ENCODE data around the gene POLR2M. TPM values are rescaled to one million over a fixed set of nuclear protein-coding genes. Genes with fewer than 3 reads are reported as not detected.

The POLR2M gene
- polyA plus RNA-seq, 3 donors = 14.4 to 29.4 (median 26.3) TPM

DNA sequence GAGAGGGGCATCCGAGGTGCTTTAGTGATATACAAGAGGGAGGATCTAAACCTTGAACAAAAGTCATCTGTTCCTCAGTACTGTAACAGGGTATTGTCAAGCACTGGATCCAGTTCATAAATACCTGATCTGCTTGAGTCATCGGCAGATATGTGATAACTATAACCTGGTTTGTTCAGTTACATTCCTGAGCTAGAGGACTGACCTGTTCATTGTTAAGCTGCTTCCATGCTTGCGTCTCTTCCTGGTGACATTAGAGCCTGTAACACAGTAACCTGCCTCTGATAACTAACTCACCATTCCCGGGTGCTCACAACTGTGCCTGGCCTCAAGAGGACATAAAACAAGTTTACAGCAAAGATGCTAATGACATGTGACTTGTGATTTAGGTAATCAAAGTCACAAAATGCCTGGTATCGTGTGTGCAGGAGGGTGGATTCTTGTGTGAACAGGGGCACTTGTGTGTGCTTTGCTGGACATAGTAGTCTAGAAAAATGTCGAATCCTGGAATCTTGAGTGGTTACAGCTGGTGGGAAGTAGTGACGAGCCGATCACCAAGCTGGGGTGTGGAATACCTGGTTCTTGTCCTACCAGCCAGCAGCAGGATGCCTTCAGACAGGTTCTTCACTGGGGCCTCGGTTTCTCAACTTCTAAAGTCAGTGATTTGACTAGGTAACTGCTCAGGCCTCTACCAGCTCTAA is 30.9 kb upstream of the POLR2M start:
- no peak overlapping the region for H3K4me2 ChIP-seq (replicated peaks; ENCODE audit: extremely low read depth, low read length, poor library complexity, severe bottlenecking)

DNA sequence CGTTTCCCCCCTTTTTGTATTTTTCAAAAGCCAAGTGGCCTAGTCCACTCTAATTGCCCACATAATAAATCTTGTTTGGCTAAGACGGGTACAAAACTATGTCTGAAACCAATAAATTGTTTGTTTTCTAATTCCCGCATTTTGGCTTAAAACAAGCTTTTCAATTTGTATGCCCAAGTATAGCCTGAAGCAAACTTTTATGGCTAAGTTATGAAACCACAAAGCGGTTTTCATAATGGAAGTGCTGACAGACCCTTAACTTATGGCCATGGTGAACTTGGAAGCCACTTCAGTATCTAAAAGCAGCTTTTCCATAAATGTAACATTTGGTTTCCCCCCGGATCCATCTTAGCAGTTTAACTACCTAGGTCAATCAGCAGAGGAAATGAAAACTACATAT is 29.9 kb upstream of the POLR2M start:
- Histone ChIP-seq H3K27me3 (ENCODE audit: control insufficient read depth in 2 of 2, insufficient read depth in 2 of 2, low read length in 2 of 2) (no peaks in the 10 kb centered on the region), H3K4me1 (ENCODE audit: control insufficient read depth in 1 of 2, insufficient read depth in 2 of 2, low read length in 2 of 2) (no peaks in the 10 kb centered on the region), H3K9ac (ENCODE audit: insufficient read depth, low read length, poor library complexity, severe bottlenecking) (no peak overlapping the region), H3K79me2 (ENCODE audit: insufficient read depth, low read length) (no peaks in the 10 kb centered on the region), H3K4me2 (replicated peaks; ENCODE audit: extremely low read depth, low read length, poor library complexity, severe bottlenecking) (no peak overlapping the region), H4K20me1 (ENCODE audit: insufficient read depth, low read length) (no peaks in the 10 kb centered on the region), H3K36me3 (replicated peaks in 1 of 2; ENCODE audit: control insufficient read depth in 1 of 2, insufficient read depth in 2 of 2, low read length in 2 of 2) (no peaks in the 10 kb centered on the region), H3K27ac (ENCODE audit: low read depth in 1 of 2, low read length in 2 of 2) (no peak overlapping the region), H3K9me3 (replicated peaks in 1 of 2; ENCODE audit: control insufficient read depth in 1 of 2, insufficient read depth in 1 of 2, low read length in 2 of 2) (no peaks in the 10 kb centered on the region), H2AFZ (ENCODE audit: insufficient read depth, low read depth, low read length, poor library complexity, severe bottlenecking) (no peak overlapping the region), H3K4me3 (replicated peaks in 1 of 3; ENCODE audit: low read depth in 2 of 3, low read length in 3 of 3) (no peak overlapping the region)
- H3K9me3 Mint-ChIP-seq = no peaks in the 10 kb centered on the region
- H3K4me3 Mint-ChIP-seq = no peak overlapping the region
- H3K27me3 Mint-ChIP-seq (ENCODE audit: low read depth in 3 of 3) = peaks cover 6 to 9% (median 6%) of the 10 kb centered on the region in 3 donors
- peaks cover 3% of the 10 kb centered on the region for H3K4me1 Mint-ChIP-seq
- TF ChIP-seq, protein P1, sequence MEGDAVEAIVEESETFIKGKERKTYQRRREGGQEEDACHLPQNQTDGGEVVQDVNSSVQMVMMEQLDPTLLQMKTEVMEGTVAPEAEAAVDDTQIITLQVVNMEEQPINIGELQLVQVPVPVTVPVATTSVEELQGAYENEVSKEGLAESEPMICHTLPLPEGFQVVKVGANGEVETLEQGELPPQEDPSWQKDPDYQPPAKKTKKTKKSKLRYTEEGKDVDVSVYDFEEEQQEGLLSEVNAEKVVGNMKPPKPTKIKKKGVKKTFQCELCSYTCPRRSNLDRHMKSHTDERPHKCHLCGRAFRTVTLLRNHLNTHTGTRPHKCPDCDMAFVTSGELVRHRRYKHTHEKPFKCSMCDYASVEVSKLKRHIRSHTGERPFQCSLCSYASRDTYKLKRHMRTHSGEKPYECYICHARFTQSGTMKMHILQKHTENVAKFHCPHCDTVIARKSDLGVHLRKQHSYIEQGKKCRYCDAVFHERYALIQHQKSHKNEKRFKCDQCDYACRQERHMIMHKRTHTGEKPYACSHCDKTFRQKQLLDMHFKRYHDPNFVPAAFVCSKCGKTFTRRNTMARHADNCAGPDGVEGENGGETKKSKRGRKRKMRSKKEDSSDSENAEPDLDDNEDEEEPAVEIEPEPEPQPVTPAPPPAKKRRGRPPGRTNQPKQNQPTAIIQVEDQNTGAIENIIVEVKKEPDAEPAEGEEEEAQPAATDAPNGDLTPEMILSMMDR (IDR thresholded peaks at IDR 0.05) = no peak
- intact Hi-C loops (cut with micrococcal nuclease) = no loop called here
- no peaks in the 10 kb centered on the region for H3K36me3 Mint-ChIP-seq
- no peak overlapping the region for H3K27ac Mint-ChIP-seq
- DNase-seq = no peak
- WGBS (ENCODE audit: insufficient coverage) = 92% methylated on average over 3 of the region's 5 CpGs

More for the DNA sequence above, 30.9 kb upstream of the POLR2M start:
- no peaks in the 10 kb centered on the region for H3K9me3 Mint-ChIP-seq
- no peak overlapping the region for H2AFZ ChIP-seq (ENCODE audit: insufficient read depth, low read depth, low read length, poor library complexity, severe bottlenecking)
- TF ChIP-seq, protein P1 (IDR thresholded peaks at IDR 0.05) = no peak
- intact Hi-C loops (cut with micrococcal nuclease) = no loop called here
- H3K36me3 Mint-ChIP-seq = no peaks in the 10 kb centered on the region
- H4K20me1 ChIP-seq (ENCODE audit: insufficient read depth, low read length) = no peaks in the 10 kb centered on the region
- H3K4me3 ChIP-seq (replicated peaks in 1 of 3; ENCODE audit: low read depth in 2 of 3, low read length in 3 of 3) = no peak overlapping the region
- WGBS (ENCODE audit: insufficient coverage) = 94% methylated on average over 7 of the region's 9 CpGs
- H3K36me3 ChIP-seq (replicated peaks in 1 of 2; ENCODE audit: control insufficient read depth in 1 of 2, insufficient read depth in 2 of 2, low read length in 2 of 2) = no peaks in the 10 kb centered on the region
- no peak for DNase-seq
- H3K27me3 Mint-ChIP-seq (ENCODE audit: low read depth in 3 of 3) = peaks cover 3 to 9% (median 6%) of the 10 kb centered on the region in 3 donors
- no peak overlapping the region for H3K27ac Mint-ChIP-seq
- H3K4me3 Mint-ChIP-seq = no peak overlapping the region
- no peaks in the 10 kb centered on the region for H3K27me3 ChIP-seq (ENCODE audit: control insufficient read depth in 2 of 2, insufficient read depth in 2 of 2, low read length in 2 of 2)
- H3K79me2 ChIP-seq (ENCODE audit: insufficient read depth, low read length) = no peaks in the 10 kb centered on the region
- no peak overlapping the region for H3K27ac ChIP-seq (ENCODE audit: low read depth in 1 of 2, low read length in 2 of 2)
- peaks cover 3% of the 10 kb centered on the region for H3K4me1 Mint-ChIP-seq
- no peak overlapping the region for H3K9ac ChIP-seq (ENCODE audit: insufficient read depth, low read length, poor library complexity, severe bottlenecking)
- no peaks in the 10 kb centered on the region for H3K9me3 ChIP-seq (replicated peaks in 1 of 2; ENCODE audit: control insufficient read depth in 1 of 2, insufficient read depth in 1 of 2, low read length in 2 of 2)
- no peaks in the 10 kb centered on the region for H3K4me1 ChIP-seq (ENCODE audit: control insufficient read depth in 1 of 2, insufficient read depth in 2 of 2, low read length in 2 of 2)

Measured in CD14-positive monocyte (primary cell).